Fibroblast of pulmonary artery (primary cell): ENCODE results near the gene PAK2.

Experiments used
- DNase-seq: peaks from one replicate; pipeline ENCODE4 v3.0.0-alpha.2; 2010; ENCODE audit warnings: low read depth
- H3K4me3 ChIP-seq: replicated peaks from 2 replicates; pipeline ENCODE4 v1.5.1; 2011; ENCODE audit warnings: low read depth, mild to moderate bottlenecking, control low read depth, low read length, moderate library complexity
- CTCF ChIP-seq: IDR thresholded peaks from 2 replicates; pipeline ENCODE4 v1.5.1; 2011; ENCODE audit warnings: mild to moderate bottlenecking, control low read depth, low read length, inconsistent platforms; ENCODE audit errors: missing control alignments

PAK2 gene

DNA sequence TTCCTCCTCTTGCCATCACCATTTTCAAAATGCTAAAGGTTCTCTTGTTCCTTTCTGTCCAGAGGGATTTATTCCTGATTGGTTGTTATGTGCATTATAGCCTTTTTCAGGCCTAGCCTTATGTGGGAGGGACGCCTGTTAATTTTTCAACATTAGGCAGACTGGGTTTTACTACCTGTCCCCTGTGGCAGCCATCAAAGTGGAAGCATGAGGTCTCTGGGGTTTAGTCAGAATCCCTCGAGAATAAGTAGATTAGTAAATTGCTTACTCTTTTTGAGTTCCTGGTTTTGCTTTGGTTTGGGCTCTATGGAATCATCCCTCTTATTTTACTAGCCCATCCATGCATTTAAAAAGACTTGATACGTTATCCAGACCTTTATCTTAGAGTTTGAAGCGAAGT lies 32.4 kb downstream of the PAK2 start:
- TF ChIP-seq CTCF = no peak
- H3K4me3 ChIP-seq = no peak overlapping the region
- DNase-seq = no peak

GRCh38 chr3:196772897-196773296 lies 33.2 kb downstream of the PAK2 start:
- no peak for DNase-seq
- TF ChIP-seq CTCF = no peak
- no peak overlapping the region for H3K4me3 ChIP-seq

DNA sequence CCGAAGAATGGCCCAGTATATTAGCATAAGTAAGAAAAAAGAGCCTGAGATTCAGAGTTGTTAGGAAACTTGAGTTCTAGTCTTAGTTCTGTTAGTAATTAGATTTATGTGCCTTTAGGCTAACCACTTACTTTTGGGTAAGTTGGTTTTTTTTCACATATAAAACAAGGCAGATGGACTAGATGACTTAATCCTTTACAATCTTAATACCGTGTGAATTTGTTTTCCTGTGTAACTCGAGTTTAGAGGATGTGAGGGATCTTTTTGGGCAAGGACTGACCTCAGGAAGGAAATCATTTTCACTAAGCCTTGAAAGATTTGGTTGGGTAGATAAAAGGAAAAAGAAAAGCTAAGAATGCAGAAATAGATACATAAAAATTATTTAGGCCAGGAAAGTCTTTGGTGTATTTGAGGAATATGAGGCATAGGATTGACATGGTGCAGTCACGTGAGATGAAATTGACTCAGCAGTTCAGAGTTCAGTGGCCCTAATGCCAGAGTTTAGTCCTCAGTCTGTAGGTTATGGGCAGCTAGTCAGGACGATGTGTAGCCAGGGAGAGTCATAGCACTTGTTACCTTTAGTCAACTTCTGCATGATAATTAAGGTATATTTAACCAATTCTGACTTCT lies 34.6 kb downstream of the PAK2 start:
- H3K4me3 ChIP-seq = no peak overlapping the region
- DNase-seq = peak; percentile 14
- no peak for TF ChIP-seq CTCF

- no peak overlapping the region for H3K4me3 ChIP-seq
- peak; percentile 23 for DNase-seq
- TF ChIP-seq CTCF = no peak
Observed at GRCh38 chr3:196774848-196775422, 35.3 kb downstream of the PAK2 start.

DNA sequence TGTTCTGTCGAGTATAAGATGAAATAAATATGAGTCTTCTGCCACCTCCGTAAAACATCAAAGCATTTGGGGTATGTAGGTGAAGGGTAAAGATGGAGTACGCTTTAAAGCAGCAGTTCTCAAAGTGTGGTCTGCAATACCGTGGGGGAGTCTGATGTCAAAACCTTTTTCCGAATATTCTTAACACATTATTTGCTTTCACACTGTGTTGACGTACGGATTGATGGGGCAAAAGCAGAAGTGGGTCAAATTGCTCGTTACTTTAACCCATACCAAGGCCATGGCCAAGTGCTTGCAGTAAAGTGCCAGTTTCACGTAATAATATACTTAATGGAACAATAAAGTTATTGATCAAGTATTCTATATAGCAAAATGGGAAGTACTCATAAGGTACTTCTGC lies 36.3 kb downstream of the PAK2 start:
- H3K4me3 ChIP-seq = no peak overlapping the region
- DNase-seq = no peak
- no peak for TF ChIP-seq CTCF

DNA sequence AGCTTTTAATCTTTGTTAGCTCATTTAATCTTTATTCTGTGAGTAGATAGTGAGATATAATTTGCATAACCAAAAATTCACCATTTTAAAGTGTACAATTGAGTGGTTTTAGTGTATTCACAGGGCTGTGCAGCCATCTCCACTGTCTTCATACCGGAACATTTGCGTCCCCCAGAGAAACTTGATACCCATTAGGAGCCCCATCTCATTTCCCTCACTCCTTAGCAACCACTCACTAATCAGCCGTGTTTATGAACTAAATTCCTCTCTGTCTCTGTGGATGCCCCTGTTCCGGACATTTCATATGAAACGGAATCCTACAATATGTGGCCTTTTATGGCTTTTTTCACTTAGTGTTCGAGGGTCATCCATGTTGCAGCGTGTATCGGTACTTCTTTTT lies 38.2 kb downstream of the PAK2 start:
- no peak overlapping the region for H3K4me3 ChIP-seq
- no peak for TF ChIP-seq CTCF
- DNase-seq = no peak

GRCh38 chr3:196778755-196779154 lies 39.1 kb downstream of the PAK2 start:
- TF ChIP-seq CTCF = no peak
- no peak overlapping the region for H3K4me3 ChIP-seq
- DNase-seq = peak; percentile 67
